Ramos (cell line): ENCODE data around the gene HES6.

ENCODE experiments used
- in situ Hi-C: fragments of 300-500 bp; cut with MboI; formaldehyde crosslinking; loops from one replicate; pipeline ENCODE4 v1.14.3; 2022; ENCODE audit warnings: low sequenced_read_pairs; ENCODE audit not compliant: unreplicated experiment

The HES6 gene

DNA sequence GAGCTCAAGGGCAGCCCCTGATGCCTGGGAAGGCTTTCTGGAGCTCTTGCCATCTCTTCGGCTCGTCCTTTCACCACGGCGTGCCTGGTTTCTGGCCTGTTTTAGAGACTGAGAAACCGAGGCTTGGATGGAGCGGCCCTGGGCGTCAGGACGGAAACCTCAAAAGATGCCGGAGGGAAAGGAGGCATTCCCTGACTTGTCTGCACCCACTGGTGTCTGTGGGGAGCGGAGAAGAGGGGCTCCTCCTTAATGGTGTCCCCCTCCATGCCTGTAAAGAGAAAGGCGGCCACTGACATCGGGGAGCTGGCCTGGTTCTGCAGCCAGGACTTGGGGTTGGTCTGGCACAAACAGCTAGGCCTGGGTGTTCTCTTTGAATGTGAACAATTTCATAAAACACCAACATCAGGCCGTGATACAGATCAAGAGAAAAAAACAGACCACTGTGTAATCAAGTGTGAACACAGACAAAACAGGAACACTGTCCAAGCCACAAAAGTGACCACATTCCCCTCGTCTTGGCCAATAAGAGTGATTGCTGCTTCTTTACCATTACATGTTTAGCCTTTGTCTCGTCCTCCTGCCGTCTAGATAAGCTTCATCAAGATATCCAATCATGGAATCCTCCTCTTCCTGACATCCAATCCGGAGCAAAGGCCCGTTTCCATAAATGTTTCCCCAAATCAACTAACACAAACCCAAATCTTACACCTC, 35.7 kb downstream of the HES6 start:
- in situ Hi-C loops: no loop called here

- in situ Hi-C loops: no loop called here
These were observed 36.5 kb downstream of the HES6 start, which contains the start of gene ILKAP for GRCh38 chr2:238203094-238203972. Gene ILKAP (minus strand): TSS chr2:238203695. CDS start chr2:238203553, 142 bp downstream.

DNA sequence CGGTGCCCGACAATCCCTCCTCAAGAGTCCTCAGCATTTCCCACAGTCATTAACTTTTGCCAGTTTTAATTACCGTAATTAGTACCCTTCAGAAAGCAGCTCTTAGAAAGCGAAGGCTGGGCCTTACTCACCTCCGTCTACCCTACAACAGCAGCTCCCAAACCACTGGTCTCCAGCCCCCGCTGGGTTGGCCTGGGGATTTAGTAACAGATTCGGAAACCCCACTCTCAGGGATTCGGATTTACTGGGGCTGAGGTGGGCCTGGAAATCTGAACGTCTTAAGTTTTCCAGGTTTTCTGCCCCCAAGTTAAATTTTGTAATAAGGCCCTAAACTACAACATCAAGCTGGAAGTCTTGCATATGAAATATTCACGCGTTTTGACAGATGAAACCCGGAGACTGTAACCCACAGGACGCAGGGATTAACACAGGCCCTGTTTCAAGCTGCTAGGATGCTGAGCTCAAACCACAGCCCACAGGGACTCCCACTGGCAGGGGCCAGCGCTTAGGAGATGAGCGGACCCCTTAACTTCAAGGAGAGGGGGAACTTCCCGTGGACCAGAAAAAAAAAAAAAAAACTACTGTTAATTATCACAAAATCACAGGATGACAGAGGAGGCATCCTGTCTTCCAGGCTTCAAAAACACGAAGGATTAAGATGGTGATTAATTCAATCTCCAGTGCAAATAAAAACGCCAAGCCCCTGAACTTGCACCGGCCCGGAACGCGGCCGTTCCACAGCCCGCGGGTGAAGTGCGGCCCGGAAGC, 37.3 kb downstream of the HES6 start:
- in situ Hi-C loops: no loop called here

DNA sequence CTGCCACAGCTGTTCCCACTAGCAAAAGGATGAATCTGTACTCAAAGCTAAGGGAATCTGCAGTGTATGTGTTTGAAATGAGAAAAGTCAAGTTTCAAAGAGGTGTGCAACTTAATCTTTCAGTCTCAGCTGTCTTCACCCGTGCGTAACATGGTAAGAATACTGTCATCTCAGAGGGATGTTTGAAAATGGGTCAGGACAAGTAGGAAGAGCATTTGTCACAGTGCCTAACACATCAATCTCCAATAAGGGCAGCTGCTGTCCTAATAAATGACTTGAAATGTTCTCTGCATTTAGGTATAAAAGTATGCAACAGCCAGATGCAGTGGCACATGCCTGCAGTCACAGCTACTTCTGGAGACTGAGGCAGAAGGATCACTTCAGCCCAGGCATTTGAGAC, 49.4 kb downstream of the HES6 start:
- in situ Hi-C loops: no loop called here
